RWPE2 (cell line): Measurements from ENCODE around the gene KCNF1.
"Not testable (repeated sequence)": the region's sequence is repeated elsewhere in the genome, so short reads cannot be mapped to it uniquely, and the experiment has no call there.

ENCODE experiments used
- ATAC-seq: fragments of 200-7000 bp; cut with Tn5 transposase; 3 replicates; pipeline ENCODE4 v1.9.1; 2021; ENCODE audit warnings: low read depth
- DNase-seq: peaks from one replicate; pipeline ENCODE4 v3.0.0-alpha.2; 2020; ENCODE audit warnings: low spot score
- H3K27ac ChIP-seq: fragments of 450-650 bp; 2 replicates; pipeline ENCODE4 v1.5.1; 2017; ENCODE audit warnings: mild to moderate bottlenecking; ENCODE audit not compliant: poor library complexity, severe bottlenecking
- H3K27me3 ChIP-seq: fragments of 250-450 bp; sonication (Bioruptor Pico); 2 replicates; pipeline ENCODE4 v1.5.1; 2021; ENCODE audit warnings: mild to moderate bottlenecking, moderate library complexity; ENCODE audit not compliant: insufficient read depth, poor library complexity, severe bottlenecking
- H3K36me3 ChIP-seq: fragments of 250-450 bp; sonication (Bioruptor Pico); 2 replicates; pipeline ENCODE4 v1.5.1; 2020; ENCODE audit warnings: low read depth, mild to moderate bottlenecking, moderate library complexity
- H3K4me1 ChIP-seq: fragments of 250-450 bp; sonication (Bioruptor Pico); 2 replicates; pipeline ENCODE4 v1.5.1; 2021; ENCODE audit warnings: mild to moderate bottlenecking, moderate library complexity; ENCODE audit not compliant: insufficient read depth, poor library complexity, severe bottlenecking
- H3K4me3 ChIP-seq: fragments of 250-450 bp; sonication (Bioruptor Pico); 2 replicates; pipeline ENCODE4 v1.5.1; 2021; ENCODE audit warnings: mild to moderate bottlenecking, moderate library complexity; ENCODE audit not compliant: severe bottlenecking
- H3K9me3 ChIP-seq: fragments of 250-450 bp; sonication (Bioruptor Pico); 2 replicates; pipeline ENCODE4 v1.5.1; 2021; ENCODE audit warnings: mild to moderate bottlenecking, moderate library complexity; ENCODE audit not compliant: severe bottlenecking
- TF ChIP-seq, protein P1 (sequence below): fragments of 450-650 bp; IDR thresholded peaks from one replicate; pipeline ENCODE4 v1.5.1; 2017; ENCODE audit warnings: mild to moderate bottlenecking, moderate library complexity; ENCODE audit not compliant: poor library complexity, severe bottlenecking

KCNF1 gene

DNA sequence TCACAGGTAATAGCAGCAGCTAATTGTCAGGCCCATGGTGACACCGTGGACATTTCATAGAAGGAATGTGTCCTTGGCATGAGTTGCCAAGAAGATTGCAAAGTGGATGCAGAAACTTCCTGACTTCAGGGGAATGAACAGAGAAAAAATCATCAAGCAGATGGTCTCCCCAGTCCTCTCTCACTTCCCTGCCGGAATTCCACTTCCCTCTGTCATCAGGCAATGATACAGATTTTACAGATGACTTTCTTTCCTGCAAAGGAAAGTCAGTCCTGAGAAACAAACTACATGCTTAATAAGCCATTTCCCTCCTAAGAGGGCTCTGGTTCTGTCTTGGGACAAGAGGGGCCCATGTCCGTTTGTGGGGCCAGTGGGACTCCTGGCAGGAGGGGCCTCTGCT lies 45.7 kb downstream of the KCNF1 start:
- Histone ChIP-seq H3K4me1 (no peaks in the 10 kb centered on the region), H3K36me3 (no peaks in the 10 kb centered on the region), H3K9me3 (peaks cover 2% of the 10 kb centered on the region), H3K27ac (no peak overlapping the region), H3K27me3 (no peaks in the 10 kb centered on the region), H3K4me3 (no peak overlapping the region)
- TF ChIP-seq, protein P1, sequence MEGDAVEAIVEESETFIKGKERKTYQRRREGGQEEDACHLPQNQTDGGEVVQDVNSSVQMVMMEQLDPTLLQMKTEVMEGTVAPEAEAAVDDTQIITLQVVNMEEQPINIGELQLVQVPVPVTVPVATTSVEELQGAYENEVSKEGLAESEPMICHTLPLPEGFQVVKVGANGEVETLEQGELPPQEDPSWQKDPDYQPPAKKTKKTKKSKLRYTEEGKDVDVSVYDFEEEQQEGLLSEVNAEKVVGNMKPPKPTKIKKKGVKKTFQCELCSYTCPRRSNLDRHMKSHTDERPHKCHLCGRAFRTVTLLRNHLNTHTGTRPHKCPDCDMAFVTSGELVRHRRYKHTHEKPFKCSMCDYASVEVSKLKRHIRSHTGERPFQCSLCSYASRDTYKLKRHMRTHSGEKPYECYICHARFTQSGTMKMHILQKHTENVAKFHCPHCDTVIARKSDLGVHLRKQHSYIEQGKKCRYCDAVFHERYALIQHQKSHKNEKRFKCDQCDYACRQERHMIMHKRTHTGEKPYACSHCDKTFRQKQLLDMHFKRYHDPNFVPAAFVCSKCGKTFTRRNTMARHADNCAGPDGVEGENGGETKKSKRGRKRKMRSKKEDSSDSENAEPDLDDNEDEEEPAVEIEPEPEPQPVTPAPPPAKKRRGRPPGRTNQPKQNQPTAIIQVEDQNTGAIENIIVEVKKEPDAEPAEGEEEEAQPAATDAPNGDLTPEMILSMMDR, result no peak
- ATAC-seq, result no peak
- DNase-seq, result no peak

DNA sequence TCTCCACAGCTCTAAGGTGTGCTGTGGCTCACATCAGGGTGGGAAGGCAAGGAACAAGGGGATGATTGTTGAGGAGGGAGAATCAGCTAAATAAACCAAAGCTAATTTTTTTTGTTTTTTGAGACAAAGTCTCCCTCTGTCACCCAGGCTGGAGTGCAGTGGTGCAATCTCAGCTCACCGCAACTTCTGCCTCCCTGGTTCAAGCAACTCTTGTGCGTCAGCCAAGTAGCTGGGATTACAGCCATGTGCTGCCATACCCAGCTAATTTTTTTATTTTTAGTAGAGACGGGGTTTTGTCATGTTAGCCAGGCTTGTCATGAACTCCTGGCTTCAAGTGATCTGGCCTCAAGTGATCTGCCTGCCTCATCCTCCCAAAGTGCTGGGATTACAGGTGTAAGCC lies 46.7 kb downstream of the KCNF1 start:
- H3K9me3 ChIP-seq, H3K27me3 ChIP-seq, H3K4me3 ChIP-seq, H3K27ac ChIP-seq, H3K36me3 ChIP-seq, ATAC-seq, DNase-seq, H3K4me1 ChIP-seq: not testable (repeated sequence)

DNA sequence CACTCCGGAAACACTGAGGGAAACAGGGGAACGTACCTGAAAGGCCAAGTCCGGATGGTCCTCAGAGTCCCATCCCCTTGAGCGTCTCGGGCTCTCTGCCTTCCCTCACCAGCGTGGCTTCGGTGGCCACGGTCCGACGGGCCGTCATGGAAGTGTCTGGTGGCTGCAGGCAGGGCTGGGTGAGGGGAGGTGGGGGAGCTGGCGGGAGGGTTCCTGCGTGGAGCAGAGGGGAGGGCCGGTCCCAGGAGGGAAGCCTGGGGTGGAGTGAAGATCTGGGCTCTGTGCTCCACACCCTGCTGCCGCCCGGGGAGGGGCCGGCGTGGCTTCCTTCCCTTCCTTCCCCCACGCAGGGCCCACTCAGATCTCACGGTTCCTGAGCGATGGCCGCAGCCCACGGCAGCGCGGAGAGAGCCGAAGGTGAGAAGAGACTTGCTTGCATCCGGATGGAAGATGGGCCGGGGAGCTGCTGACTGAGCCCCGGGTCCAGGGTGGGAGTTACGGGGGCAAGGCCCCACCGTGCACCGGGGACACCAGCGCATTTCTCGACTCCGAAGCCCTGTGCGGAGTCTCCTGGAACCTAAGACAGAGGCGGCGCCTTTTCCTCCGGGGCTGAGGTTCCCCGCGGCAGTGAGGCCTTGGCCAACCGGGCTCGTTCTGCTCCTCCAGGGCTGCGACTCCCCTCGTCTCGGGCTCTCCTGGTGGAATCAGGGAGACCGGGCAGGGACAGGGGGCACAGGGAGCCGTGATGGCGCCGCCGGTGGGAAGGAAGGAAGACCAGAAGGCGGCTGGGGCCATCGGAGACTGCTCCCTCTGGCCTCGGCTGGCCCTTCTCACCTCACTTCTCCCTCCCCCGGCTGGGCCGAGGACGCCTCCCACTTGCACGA lies 49.1 kb downstream of the KCNF1 start:
- ATAC-seq (no peak), DNase-seq (no peak)
- Histone ChIP-seq H3K4me3 (no peak overlapping the region), H3K9me3 (no peaks in the 10 kb centered on the region), H3K27ac (no peak overlapping the region), H3K27me3 (peaks cover 5% of the 10 kb centered on the region), H3K36me3 (no peaks in the 10 kb centered on the region), H3K4me1 (no peaks in the 10 kb centered on the region)
- TF ChIP-seq, protein P1, result no peak

DNA sequence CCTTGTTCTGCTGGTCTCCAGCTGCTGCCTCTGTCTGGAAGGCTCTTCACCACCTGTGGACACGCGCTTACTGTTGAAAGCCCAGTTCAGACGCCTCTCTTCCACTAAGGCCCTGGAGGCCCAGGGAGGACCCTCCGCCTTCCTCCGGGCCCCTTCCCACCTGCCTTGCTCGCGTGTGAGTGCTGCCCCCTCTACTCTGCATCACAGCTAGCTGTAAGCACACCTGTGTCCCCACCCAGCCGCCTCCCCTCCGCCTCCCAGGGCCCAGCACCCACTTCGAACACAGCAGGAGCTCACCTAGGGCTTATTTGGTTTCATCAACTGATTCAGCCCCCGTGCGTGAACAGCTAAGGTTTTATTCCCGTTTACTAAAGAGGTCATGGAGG lies 49.7 kb downstream of the KCNF1 start:
- TF ChIP-seq, protein P1, result no peak
- Histone ChIP-seq H3K36me3 (no peaks in the 10 kb centered on the region), H3K27me3 (peaks cover 5% of the 10 kb centered on the region)

DNA sequence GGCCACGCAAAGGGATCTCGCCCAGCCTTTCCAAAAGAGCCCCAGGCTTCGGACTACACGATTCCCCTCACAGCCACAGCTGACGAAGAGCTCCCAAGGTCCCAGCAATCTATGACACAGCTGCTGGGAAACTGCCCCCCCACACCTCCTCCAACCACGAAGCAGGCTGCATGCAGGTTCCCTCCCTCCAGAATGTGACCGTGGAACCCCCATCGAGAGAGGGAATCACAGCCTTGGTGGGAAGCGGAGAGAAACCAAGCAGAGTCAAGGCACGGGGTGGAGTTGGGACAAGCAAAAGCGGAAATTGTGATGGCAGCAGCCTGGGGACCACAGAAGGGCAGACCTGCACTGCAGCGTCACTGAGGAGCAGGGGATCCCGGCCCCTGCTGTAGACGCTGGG lies 50.3 kb downstream of the KCNF1 start:
- TF ChIP-seq, protein P1, result no peak
- Histone ChIP-seq H3K27me3 (peaks cover 5% of the 10 kb centered on the region), H3K36me3 (no peaks in the 10 kb centered on the region), H3K4me3 (no peak overlapping the region), H3K9me3 (no peaks in the 10 kb centered on the region), H3K27ac (no peak overlapping the region), H3K4me1 (no peaks in the 10 kb centered on the region)
- DNase-seq (no peak), ATAC-seq (no peak)

More for the DNA sequence above, 49.7 kb downstream of the KCNF1 start:
- no peak overlapping the region for H3K4me3 ChIP-seq
- ATAC-seq (no peak), DNase-seq (no peak)
- H3K27ac ChIP-seq, result no peak overlapping the region
- no peaks in the 10 kb centered on the region for H3K9me3 ChIP-seq
- H3K4me1 ChIP-seq, result no peaks in the 10 kb centered on the region
